Transverse colon (tissue), 4 donors: Measurements from ENCODE around the gene KRT39. TPM values are rescaled to one million over a fixed set of nuclear protein-coding genes. Genes with fewer than 3 reads are reported as not detected.

Source experiments
- DNase-seq: peaks from one replicate; pipeline ENCODE4 v3.0.0-alpha.2; 2019
- H3K27ac ChIP-seq, 4 donors: fragments of 200-600 bp; sonication (generic); 2 replicates each; pipeline ENCODE4 v1.5.1; 2016 to 2018; ENCODE audit warnings: inconsistent platforms in 4 of 4
- H3K27me3 ChIP-seq: fragments of 200-600 bp; sonication (generic); 2 replicates; pipeline ENCODE4 v1.5.1; 2017; ENCODE audit warnings: inconsistent platforms
- H3K36me3 ChIP-seq, 4 donors: fragments of 200-600 bp; sonication (generic); 2 replicates each; pipeline ENCODE4 v1.5.1; 2017 to 2019; ENCODE audit warnings: inconsistent platforms in 4 of 4
- H3K4me1 ChIP-seq, 4 donors: fragments of 200-600 bp; sonication (generic); 2 replicates each; pipeline ENCODE4 v1.5.1; 2017 to 2020; ENCODE audit warnings: inconsistent platforms in 4 of 4
- H3K4me3 ChIP-seq, 4 donors: fragments of 200-600 bp; sonication (generic); 1 replicate in 1 of 4; 2 replicates in 3 of 4; pipeline versions ENCODE4 v1.5.1 to v1.6.1; 2017 to 2019; ENCODE audit warnings: inconsistent platforms in 4 of 4
- H3K9me3 ChIP-seq, 2 donors: fragments of 200-600 bp; sonication (generic); 2 replicates each; pipeline ENCODE4 v1.5.1; 2017 to 2019; ENCODE audit warnings: inconsistent platforms in 2 of 2
- EP300 ChIP-seq: sonication (generic); formaldehyde crosslinking; IDR thresholded peaks from one replicate; pipeline ENCODE4 v1.6.1; 2017; ENCODE audit warnings: antibody characterized with exemption, low read depth
- POLR2A ChIP-seq: fragments of 450-650 bp; IDR thresholded peaks from one replicate; pipeline ENCODE4 v1.6.1; 2016; ENCODE audit warnings: antibody characterized with exemption, mild to moderate bottlenecking, moderate library complexity
- POLR2AphosphoS5 ChIP-seq, 3 donors: sonication (generic); formaldehyde crosslinking; IDR thresholded peaks; one replicate each; pipeline ENCODE4 v1.6.1; 2016; ENCODE audit warnings: antibody characterized with exemption in 3 of 3
- WGBS, 2 donors: methylation state at CpG; one replicate each; pipeline ENCODE4 v1.1.5; 2018; ENCODE audit warnings: low coverage in 1 of 2; 5-methylcytosine and 5-hydroxymethylcytosine counted together
- in situ Hi-C, 4 donors: fragments of 200-750 bp; cut with MboI; loops; one replicate each; pipeline versions ENCODE4 v1.15.0 to v1.15.1; 2017; ENCODE audit warnings: low sequenced_read_pairs in 3 of 4, low pct_ligation_motif_present in 1 of 4, low pct_unique_long_range_greater_than_20kb in 1 of 4
- intact Hi-C: fragments of 100-400 bp; cut with DNase I; formaldehyde crosslinking; loops from one replicate; pipeline ENCODE4 v1.15.1; 2023; ENCODE audit warnings: low total_unique reads
- total RNA-seq, 4 donors: library from RNA; depleted of rRNA; stranded (reverse); fragments of >200 nt; gene quantifications; one replicate each; pipeline ENCODE4 v1.1.0, GENCODE V29; 2016
- TF ChIP-seq, protein P1 (sequence below), 5 experiments: fragments of 200-600 bp in 3 of 5; fragments of 450-650 bp in 2 of 5; sonication (generic) in 3 of 5; IDR thresholded peaks; 1 replicate in 2 of 5; 2 replicates in 3 of 5; pipeline ENCODE4 v1.5.1; 2016 to 2017; ENCODE audit warnings: antibody characterized with exemption in 5 of 5, inconsistent platforms in 3 of 5, mild to moderate bottlenecking in 2 of 5, moderate library complexity in 1 of 5

KRT39 gene
- total RNA-seq, 4 donors from 2014 or later: not detected

DNA sequence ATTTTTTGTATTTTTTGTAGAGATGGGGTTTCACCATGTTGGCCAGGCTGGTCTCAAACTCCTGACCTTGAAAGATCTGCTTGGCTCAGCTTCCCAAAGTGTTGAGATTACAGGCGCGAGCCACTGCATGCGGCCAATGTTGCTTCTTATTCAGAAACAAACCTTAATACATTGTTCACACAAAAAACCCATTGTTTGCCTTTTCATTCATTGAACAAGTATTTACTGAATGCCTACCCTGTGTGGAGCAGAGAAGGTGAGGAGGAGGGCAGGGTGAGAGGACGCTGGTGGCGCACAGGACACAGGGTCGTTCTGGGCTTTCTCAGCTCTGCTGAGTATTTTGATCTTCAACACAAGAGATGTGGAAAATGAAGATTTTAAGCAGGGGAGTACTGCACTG is 21.3 kb downstream of the KRT39 start:
- no peaks in the 10 kb centered on the region for H3K36me3 ChIP-seq
- no peak overlapping the region for H3K27ac ChIP-seq
- intact Hi-C loops (no loop called here), in situ Hi-C loops (no loop called here)
- DNase-seq: no peak
- no peaks in the 10 kb centered on the region for H3K9me3 ChIP-seq
- no peak overlapping the region for H3K4me3 ChIP-seq
- peaks cover 0 to 5% (median 2%) of the 10 kb centered on the region in 4 donors for H3K4me1 ChIP-seq
- H3K27me3 ChIP-seq: peaks cover 18% of the 10 kb centered on the region
- 89 to 97% methylated on average over 3 to 6 of the region's 6 CpGs for WGBS, 2 donors
- TF ChIP-seq POLR2AphosphoS5 (IDR thresholded peaks at IDR 0.05): no peak
- no peak for TF ChIP-seq EP300
- TF ChIP-seq, protein P1, sequence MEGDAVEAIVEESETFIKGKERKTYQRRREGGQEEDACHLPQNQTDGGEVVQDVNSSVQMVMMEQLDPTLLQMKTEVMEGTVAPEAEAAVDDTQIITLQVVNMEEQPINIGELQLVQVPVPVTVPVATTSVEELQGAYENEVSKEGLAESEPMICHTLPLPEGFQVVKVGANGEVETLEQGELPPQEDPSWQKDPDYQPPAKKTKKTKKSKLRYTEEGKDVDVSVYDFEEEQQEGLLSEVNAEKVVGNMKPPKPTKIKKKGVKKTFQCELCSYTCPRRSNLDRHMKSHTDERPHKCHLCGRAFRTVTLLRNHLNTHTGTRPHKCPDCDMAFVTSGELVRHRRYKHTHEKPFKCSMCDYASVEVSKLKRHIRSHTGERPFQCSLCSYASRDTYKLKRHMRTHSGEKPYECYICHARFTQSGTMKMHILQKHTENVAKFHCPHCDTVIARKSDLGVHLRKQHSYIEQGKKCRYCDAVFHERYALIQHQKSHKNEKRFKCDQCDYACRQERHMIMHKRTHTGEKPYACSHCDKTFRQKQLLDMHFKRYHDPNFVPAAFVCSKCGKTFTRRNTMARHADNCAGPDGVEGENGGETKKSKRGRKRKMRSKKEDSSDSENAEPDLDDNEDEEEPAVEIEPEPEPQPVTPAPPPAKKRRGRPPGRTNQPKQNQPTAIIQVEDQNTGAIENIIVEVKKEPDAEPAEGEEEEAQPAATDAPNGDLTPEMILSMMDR (IDR thresholded peaks at IDR 0.05): no peak
- no peak for TF ChIP-seq POLR2A

DNA sequence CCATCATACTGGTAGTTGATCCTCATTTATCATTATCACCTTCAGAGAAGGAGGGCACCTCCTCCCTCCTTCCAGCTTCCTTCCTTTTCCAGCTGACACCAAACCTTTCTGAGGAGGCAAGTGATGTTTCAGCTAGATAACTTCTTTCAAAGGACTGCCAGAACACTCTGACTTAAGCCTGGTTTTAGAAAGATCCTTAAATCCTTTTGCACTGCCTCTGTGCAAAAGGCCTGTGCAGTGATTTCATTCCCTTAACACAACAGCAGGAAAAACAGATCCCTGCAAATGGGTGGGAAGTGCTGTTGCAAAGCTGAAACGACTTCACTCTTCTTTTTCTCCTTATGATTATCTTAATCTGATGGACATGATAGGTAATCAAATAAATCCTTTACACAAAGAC is 22.2 kb downstream of the KRT39 start:
- 9 to 34% methylated on average over 1 of the region's 1 CpG for WGBS, 2 donors
- no peak overlapping the region for H3K4me3 ChIP-seq
- H3K9me3 ChIP-seq: no peaks in the 10 kb centered on the region
- TF ChIP-seq, protein P1 (IDR thresholded peaks at IDR 0.05): no peak
- no peak for TF ChIP-seq EP300
- no peak for TF ChIP-seq POLR2A
- TF ChIP-seq POLR2AphosphoS5 (IDR thresholded peaks at IDR 0.05): no peak
- H3K4me1 ChIP-seq: peaks cover 0 to 4% (median under 1%) of the 10 kb centered on the region in 4 donors
- no peaks in the 10 kb centered on the region for H3K36me3 ChIP-seq
- peaks cover 13% of the 10 kb centered on the region for H3K27me3 ChIP-seq
- in situ Hi-C loops (no loop called here), intact Hi-C loops (no loop called here)
- H3K27ac ChIP-seq: no peak overlapping the region
- DNase-seq: no peak

DNA sequence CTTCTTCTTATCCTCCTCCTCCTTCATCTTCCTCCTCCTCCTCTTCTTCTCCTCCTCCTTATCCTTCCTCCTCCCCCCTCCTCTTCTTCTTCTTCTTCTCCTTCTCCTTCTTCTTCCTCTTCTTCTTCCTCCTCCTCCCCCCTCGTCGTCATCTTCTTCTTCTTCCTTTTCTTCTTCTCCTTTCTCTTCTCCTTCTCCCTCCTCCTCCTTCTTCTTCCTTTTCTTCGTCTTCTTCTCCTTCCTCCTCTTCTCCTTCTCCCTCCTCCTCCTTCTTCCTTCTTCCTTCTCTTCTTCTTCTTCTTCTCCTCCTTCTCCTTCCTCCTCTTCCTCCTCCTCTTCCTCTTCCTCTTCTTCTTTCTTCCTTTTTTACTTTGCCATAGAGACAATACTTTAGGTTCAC is 24.2 kb downstream of the KRT39 start:
- Histone ChIP-seq H3K36me3 (no peaks in the 10 kb centered on the region), H3K27ac (no peak overlapping the region), H3K4me3 (no peak overlapping the region), H3K4me1 (no peaks in the 10 kb centered on the region), H3K27me3 (no peaks in the 10 kb centered on the region), H3K9me3 (no peaks in the 10 kb centered on the region)
- in situ Hi-C loops: no loop called here
- 77 to 100% methylated on average over 3 of the region's 3 CpGs for WGBS, 2 donors
- TF ChIP-seq EP300 (no peak), POLR2AphosphoS5 (IDR thresholded peaks at IDR 0.05) (no peak), POLR2A (no peak)
- TF ChIP-seq, protein P1 (IDR thresholded peaks at IDR 0.05): no peak
- intact Hi-C loops: no loop called here
- no peak for DNase-seq

DNA sequence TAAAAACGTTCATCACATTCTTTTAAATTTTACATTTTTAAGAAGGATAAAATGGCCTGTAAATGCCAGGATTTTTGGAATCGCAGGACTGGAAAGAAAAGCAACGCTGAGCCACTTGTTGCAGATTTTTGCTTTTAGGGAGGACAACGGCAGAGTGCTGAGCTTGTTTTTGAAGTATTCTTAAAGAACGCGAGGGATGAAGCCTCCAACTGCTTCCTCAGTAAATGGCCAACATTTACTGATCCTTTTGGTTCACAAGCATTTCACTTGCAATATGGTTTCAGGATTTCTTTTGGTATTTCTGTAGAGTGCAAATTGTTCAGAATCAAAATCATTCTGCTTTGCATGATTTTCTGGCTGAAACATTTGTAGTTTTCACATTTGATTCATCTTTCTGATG is 26.5 kb downstream of the KRT39 start:
- Histone ChIP-seq H3K36me3 (no peaks in the 10 kb centered on the region), H3K9me3 (no peaks in the 10 kb centered on the region), H3K27me3 (no peaks in the 10 kb centered on the region), H3K27ac (no peak overlapping the region), H3K4me1 (peaks cover 0 to 10% (median 0%) of the 10 kb centered on the region in 4 donors), H3K4me3 (no peak overlapping the region)
- intact Hi-C loops (no loop called here), in situ Hi-C loops (no loop called here)
- TF ChIP-seq EP300: no peak
- TF ChIP-seq POLR2A: no peak
- no peak for TF ChIP-seq POLR2AphosphoS5 (IDR thresholded peaks at IDR 0.05)
- TF ChIP-seq, protein P1 (IDR thresholded peaks at IDR 0.05): no peak
- 80 to 86% methylated on average over 6 of the region's 6 CpGs for WGBS, 2 donors
- no peak for DNase-seq
